Liver (tissue), 9 donors: Measurements from ENCODE around the gene PDCD5. TPM values are rescaled to one million over a fixed set of nuclear protein-coding genes. Genes with fewer than 3 reads are reported as not detected.

Source experiments
- DNase-seq: peaks from one replicate; pipeline ENCODE4 v3.0.0-alpha.2; 2017; ENCODE audit warnings: low spot score
- H3K27ac ChIP-seq, 2 donors: one replicate each; pipeline ENCODE4 v1.7.0; 2013; ENCODE audit warnings: inconsistent platforms in 2 of 2, low read length in 2 of 2, control low read depth in 1 of 2, low read depth in 1 of 2, mild to moderate bottlenecking in 1 of 2
- H3K27me3 ChIP-seq, 4 donors: one replicate each; pipeline versions ENCODE4 v1.6.1 to v1.7.0; 2013; ENCODE audit warnings: low read length in 3 of 4, inconsistent platforms in 1 of 4, mild to moderate bottlenecking in 1 of 4, moderate library complexity in 1 of 4; ENCODE audit not compliant: control insufficient read depth in 4 of 4, insufficient read depth in 4 of 4
- H3K36me3 ChIP-seq, 4 donors: one replicate each; pipeline versions ENCODE4 v1.6.1 to v1.7.0; 2013; ENCODE audit warnings: low read length in 3 of 4, mild to moderate bottlenecking in 3 of 4, low read depth in 1 of 4, moderate library complexity in 1 of 4; ENCODE audit not compliant: control insufficient read depth in 4 of 4, insufficient read depth in 3 of 4
- H3K4me1 ChIP-seq, 4 donors: one replicate each; pipeline versions ENCODE4 v1.6.1 to v1.7.0; 2013; ENCODE audit warnings: low read length in 3 of 4, mild to moderate bottlenecking in 3 of 4, moderate library complexity in 1 of 4; ENCODE audit not compliant: control insufficient read depth in 4 of 4, insufficient read depth in 4 of 4
- H3K4me3 ChIP-seq, 3 donors: one replicate each; pipeline versions ENCODE4 v1.6.1 to v1.7.0; 2013; ENCODE audit warnings: low read length in 3 of 3, control low read depth in 1 of 3, low read depth in 1 of 3, mild to moderate bottlenecking in 1 of 3
- H3K9ac ChIP-seq, 2 donors: one replicate each; pipeline ENCODE4 v1.7.0; 2013; ENCODE audit warnings: low read length in 2 of 2, mild to moderate bottlenecking in 2 of 2, moderate library complexity in 2 of 2, control low read depth in 1 of 2, low read depth in 1 of 2
- H3K9me3 ChIP-seq, 4 donors: one replicate each; pipeline versions ENCODE4 v1.6.1 to v1.7.0; 2013; ENCODE audit warnings: low read length in 3 of 4; ENCODE audit not compliant: control insufficient read depth in 4 of 4
- ATF3 ChIP-seq: IDR thresholded peaks from 2 replicates; pipeline ENCODE4 v1.6.1; 2016; ENCODE audit warnings: antibody characterized with exemption
- CTCF ChIP-seq: fragments of 150-350 bp; IDR thresholded peaks from 2 replicates; pipeline ENCODE4 v1.5.1; 2017; ENCODE audit warnings: improper control_type of control experiment, low read depth, low read length; ENCODE audit not compliant: missing input control
- EGR1 ChIP-seq, 2 donors: IDR thresholded peaks; 2 replicates each; pipeline ENCODE4 v1.6.1; 2016 to 2018; ENCODE audit warnings: antibody characterized with exemption in 2 of 2, low read depth in 2 of 2
- FOXA1 ChIP-seq: IDR thresholded peaks from 2 replicates; pipeline ENCODE4 v1.6.1; 2016; ENCODE audit warnings: antibody characterized with exemption
- FOXA2 ChIP-seq: IDR thresholded peaks from 2 replicates; pipeline ENCODE4 v1.6.1; 2016; ENCODE audit warnings: antibody characterized with exemption
- GABPA ChIP-seq, 2 donors: IDR thresholded peaks in 1 of 2; conservative IDR thresholded peaks in 1 of 2; 2 replicates each; pipeline ENCODE4 v1.6.1; 2016; ENCODE audit warnings: antibody characterized with exemption in 2 of 2, mild to moderate bottlenecking in 1 of 2, moderate library complexity in 1 of 2
- HNF4A ChIP-seq, 2 donors: conservative IDR thresholded peaks; 2 replicates each; pipeline ENCODE4 v1.6.1; 2016; ENCODE audit warnings: antibody characterized with exemption in 2 of 2, mild to moderate bottlenecking in 2 of 2
- HNF4G ChIP-seq: IDR thresholded peaks from 2 replicates; pipeline ENCODE4 v1.6.1; 2016; ENCODE audit warnings: antibody characterized with exemption
- JUND ChIP-seq, 2 donors: IDR thresholded peaks; 2 replicates each; pipeline ENCODE4 v1.6.1; 2016; ENCODE audit warnings: antibody characterized with exemption in 2 of 2
- MAX ChIP-seq: IDR thresholded peaks from 2 replicates; pipeline ENCODE4 v1.6.1; 2016; ENCODE audit warnings: antibody characterized with exemption
- NR2F2 ChIP-seq: IDR thresholded peaks from 2 replicates; pipeline ENCODE4 v1.6.1; 2016; ENCODE audit warnings: antibody characterized with exemption
- RAD21 ChIP-seq, 2 donors: IDR thresholded peaks; 2 replicates each; pipeline ENCODE4 v1.6.1; 2016; ENCODE audit warnings: antibody characterized with exemption in 2 of 2, mild to moderate bottlenecking in 2 of 2
- REST ChIP-seq: IDR thresholded peaks from 2 replicates; pipeline ENCODE4 v1.6.1; 2016; ENCODE audit warnings: antibody characterized with exemption, mild to moderate bottlenecking
- RXRA ChIP-seq, 2 donors: IDR thresholded peaks; 2 replicates each; pipeline ENCODE4 v1.6.1; 2017 to 2018; ENCODE audit warnings: antibody characterized with exemption in 2 of 2, mild to moderate bottlenecking in 1 of 2
- SP1 ChIP-seq: IDR thresholded peaks from 2 replicates; pipeline ENCODE4 v1.6.1; 2018; ENCODE audit warnings: antibody characterized with exemption, mild to moderate bottlenecking
- TAF1 ChIP-seq: conservative IDR thresholded peaks from 2 replicates; pipeline ENCODE4 v1.6.1; 2016; ENCODE audit warnings: antibody characterized with exemption, mild to moderate bottlenecking
- YY1 ChIP-seq: IDR thresholded peaks from 2 replicates; pipeline ENCODE4 v1.6.1; 2016; ENCODE audit warnings: antibody characterized with exemption, mild to moderate bottlenecking
- ZBTB33 ChIP-seq: IDR thresholded peaks from 2 replicates; pipeline ENCODE4 v1.6.1; 2016; ENCODE audit warnings: antibody characterized with exemption
- WGBS: extraction: QIAGEN DNeasy Blood & Tissue Kit; methylation state at CpG from one replicate; pipeline ENCODE4 v1.1.7; 2013; 5-methylcytosine and 5-hydroxymethylcytosine counted together
- polyA plus RNA-seq, 2 donors: library from polyadenylated mRNA; stranded (reverse) in 1 of 2; unstranded in 1 of 2; fragments of 200-250 nt in 1 of 2; fragments of >200 nt in 1 of 2; fragmentation: Nextera tagmentation in 1 of 2; extraction: Ambion mirVana in 1 of 2; gene quantifications; one replicate each; pipeline versions ENCODE4 v1.2.1 to v1.2.3, GENCODE V29; 2013 to 2015
- total RNA-seq, 2 donors: library from RNA; depleted of rRNA; stranded (reverse); fragments of >200 nt; gene quantifications; one replicate each; pipeline ENCODE4 v1.2.3, GENCODE V29; 2014
- donor health status: healthy.
- donor health status: healthy.
- donor health status: healthy.
- donor health status: healthy.
- donor health status: healthy.

The PDCD5 gene
- total and polyA plus RNA-seq, 4 donors: 25.4 to 90.8 (median 36.2) TPM

- WGBS: 65% methylated on average over 1 of the region's 1 CpG
- H3K27me3 ChIP-seq: no peaks in the 10 kb centered on the region
Measured at GRCh38 chr19:32555786-32556185, 25.2 kb upstream of the PDCD5 start.

GRCh38 chr19:32558607-32559228 lies 22.3 kb upstream of the PDCD5 start:
- H3K27me3 ChIP-seq: no peaks in the 10 kb centered on the region
- H3K4me3 ChIP-seq: no peak overlapping the region
- no peaks in the 10 kb centered on the region for H3K4me1 ChIP-seq
- 64% methylated on average over 10 of the region's 10 CpGs for WGBS
- DNase-seq: no peak
- TF ChIP-seq REST (no peak), CTCF (no peak), EGR1 (IDR thresholded peaks at IDR 0.05; ENCODE audit: low read depth in 2 of 2) (no peak), FOXA1 (no peak), FOXA2 (no peak), HNF4G (no peak), SP1 (no peak), RAD21 (IDR thresholded peaks at IDR 0.05) (no peak), ATF3 (no peak), RXRA (IDR thresholded peaks at IDR 0.05) (no peak), JUND (IDR thresholded peaks at IDR 0.05) (no peak), TAF1 (no peak), MAX (no peak), NR2F2 (no peak), HNF4A (conservative IDR thresholded peaks at IDR 0.05) (no peak), YY1 (no peak), GABPA (IDR thresholded peaks at IDR 0.05 in 1 of 2, conservative IDR thresholded peaks at IDR 0.05 in 1 of 2) (no peak), ZBTB33 (no peak)
- no peak overlapping the region for H3K9ac ChIP-seq
- H3K27ac ChIP-seq: no peak overlapping the region
- H3K36me3 ChIP-seq: no peaks in the 10 kb centered on the region
- H3K9me3 ChIP-seq: no peaks in the 10 kb centered on the region

More at GRCh38 chr19:32555786-32556185, 25.2 kb upstream of the PDCD5 start:
- DNase-seq: no peak
- Histone ChIP-seq H3K27ac (no peak overlapping the region), H3K9me3 (no peaks in the 10 kb centered on the region), H3K36me3 (no peaks in the 10 kb centered on the region), H3K9ac (no peak overlapping the region), H3K4me3 (no peak overlapping the region), H3K4me1 (no peaks in the 10 kb centered on the region)
- no peak for TF ChIP-seq MAX
- TF ChIP-seq CTCF: no peak
- no peak for TF ChIP-seq HNF4A (conservative IDR thresholded peaks at IDR 0.05)
